H7 (cell line): ENCODE data around the gene SMARCA1. TPM values are rescaled to one million over a fixed set of nuclear protein-coding genes. Genes with fewer than 3 reads are reported as not detected.

ENCODE experiments used
- DNase-seq: peaks from one replicate; pipeline ENCODE4 v3.0.0; 2012
- H3K27me3 ChIP-seq: 2 replicates; pipeline ENCODE4 v1.6.0; 2011; ENCODE audit warnings: mild to moderate bottlenecking, low read length; ENCODE audit not compliant: control insufficient read depth, insufficient read depth
- H3K36me3 ChIP-seq: replicated peaks from 2 replicates; pipeline ENCODE4 v1.5.1; 2011; ENCODE audit warnings: low read length; ENCODE audit not compliant: control insufficient read depth, insufficient read depth
- H3K4me3 ChIP-seq: 2 replicates; pipeline ENCODE4 v1.5.1; 2011; ENCODE audit warnings: low read depth, mild to moderate bottlenecking, control low read depth, low read length, moderate library complexity; ENCODE audit not compliant: insufficient read depth
- total RNA-seq: library from RNA; depleted of rRNA; stranded (reverse); fragments of >200 nt; shearing (Covaris generic); gene quantifications from 2 replicates; pipeline ENCODE4 v1.2.3, GENCODE V29; 2014; rRNA removed

The SMARCA1 gene
- total RNA-seq, 1 experiment from 2014 or later: 56.8 TPM

GRCh38 chrX:129450123-129450522 is 73.2 kb downstream of the SMARCA1 start:
- DNase-seq: no peak
- no peaks in the 10 kb centered on the region; the same call in 1 of the 2 replicates for H3K36me3 ChIP-seq
- no peak overlapping the region for H3K4me3 ChIP-seq
- H3K27me3 ChIP-seq: no peaks in the 10 kb centered on the region

DNA sequence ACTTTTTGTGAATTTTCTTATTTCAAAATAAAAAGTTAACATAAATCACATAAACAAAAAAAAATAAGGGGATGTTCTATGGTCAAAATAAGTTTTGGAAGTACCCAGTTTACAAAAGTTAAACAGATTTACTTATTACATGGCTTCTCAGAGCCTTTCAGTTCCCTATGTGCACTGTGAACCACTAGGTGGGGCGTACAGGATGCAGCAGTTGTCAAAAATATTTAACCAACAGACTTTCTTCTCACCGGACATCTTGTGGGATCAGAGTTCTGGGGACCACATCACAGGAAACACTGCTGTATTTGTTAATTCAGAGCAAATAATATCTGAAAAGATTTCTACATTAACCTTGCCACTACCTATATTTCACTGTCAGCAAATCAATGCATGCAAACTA is 74.1 kb downstream of the SMARCA1 start:
- DNase-seq: no peak
- H3K4me3 ChIP-seq: no peak overlapping the region
- H3K27me3 ChIP-seq: no peaks in the 10 kb centered on the region
- H3K36me3 ChIP-seq: no peaks in the 10 kb centered on the region; the same call in none of the 2 replicates

DNA sequence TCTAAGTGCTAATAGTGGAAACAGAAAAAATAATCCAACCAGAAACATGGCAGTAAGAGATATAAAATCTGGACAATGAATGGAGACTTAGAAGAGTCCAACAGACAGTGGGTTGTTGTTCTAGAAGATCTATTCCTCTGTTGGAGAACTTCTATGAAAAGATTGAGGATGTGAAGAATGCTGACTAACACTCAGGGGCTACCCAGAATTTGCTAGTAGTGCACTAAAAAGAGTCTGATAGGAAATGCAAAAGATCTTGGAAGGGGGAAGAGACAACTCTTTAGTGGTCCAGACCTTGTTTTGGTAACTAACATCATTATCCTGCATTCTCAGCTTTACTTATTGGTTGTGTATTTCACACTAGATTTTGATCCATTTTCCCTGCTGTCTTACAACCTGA is 77.9 kb downstream of the SMARCA1 start:
- no peaks in the 10 kb centered on the region; the same call in none of the 2 replicates for H3K36me3 ChIP-seq
- no peaks in the 10 kb centered on the region for H3K27me3 ChIP-seq
- no peak for DNase-seq
- H3K4me3 ChIP-seq: no peak overlapping the region

DNA sequence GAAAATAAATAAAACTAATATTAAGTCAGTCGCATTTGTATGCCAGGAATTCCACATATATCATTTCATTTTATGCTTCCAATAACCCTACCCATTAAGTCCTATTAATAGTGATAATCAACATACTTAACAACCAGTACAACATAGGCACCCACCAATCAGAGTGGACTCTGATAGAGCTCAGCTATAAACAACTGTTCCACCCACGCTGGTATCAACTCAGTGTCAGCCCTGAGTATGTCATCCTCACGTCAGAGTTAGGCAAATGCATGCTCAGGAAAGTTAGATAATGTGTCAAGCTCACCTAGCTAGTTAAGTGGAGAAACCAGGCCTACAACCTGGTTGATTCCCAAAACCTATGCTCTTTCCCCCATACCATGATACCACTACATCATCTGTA is 89.3 kb downstream of the SMARCA1 start:
- no peak for DNase-seq
- Histone ChIP-seq H3K27me3 (no peaks in the 10 kb centered on the region), H3K4me3 (no peak overlapping the region), H3K36me3 (peaks cover 1% of the 10 kb centered on the region)

- Histone ChIP-seq H3K36me3 (peaks cover 1% of the 10 kb centered on the region), H3K4me3 (no peak overlapping the region), H3K27me3 (no peaks in the 10 kb centered on the region)
- DNase-seq: no peak
Observed at GRCh38 chrX:129433461-129433860, 89.8 kb downstream of the SMARCA1 start.

DNA sequence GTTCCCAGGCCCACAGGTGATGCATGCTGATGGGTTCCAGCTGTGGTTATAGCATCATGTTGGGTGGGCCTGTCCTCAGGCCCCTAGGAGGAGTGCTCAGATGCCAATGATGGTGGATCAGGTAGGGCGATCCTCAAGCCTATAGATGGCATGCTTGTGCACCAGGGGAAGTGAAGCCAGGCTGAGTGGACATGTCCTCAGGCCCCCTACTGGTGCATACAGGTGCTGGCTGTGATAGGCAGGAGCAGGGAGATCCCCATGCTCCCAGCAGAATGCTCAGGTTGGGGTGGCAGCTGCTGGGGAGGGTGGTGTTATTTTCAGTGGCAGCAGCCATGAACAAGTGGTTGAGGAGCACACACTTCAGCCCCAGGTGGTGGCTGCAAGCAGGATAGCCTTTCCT is 96.0 kb downstream of the SMARCA1 start:
- no peak overlapping the region for H3K4me3 ChIP-seq
- H3K27me3 ChIP-seq: no peaks in the 10 kb centered on the region
- DNase-seq: no peak
- H3K36me3 ChIP-seq: peaks cover 5% of the 10 kb centered on the region

GRCh38 chrX:129423191-129423590 is 100.1 kb downstream of the SMARCA1 start:
- H3K4me3 ChIP-seq: no peak overlapping the region
- H3K36me3 ChIP-seq: peaks cover 5% of the 10 kb centered on the region
- no peaks in the 10 kb centered on the region for H3K27me3 ChIP-seq
- no peak for DNase-seq

DNA sequence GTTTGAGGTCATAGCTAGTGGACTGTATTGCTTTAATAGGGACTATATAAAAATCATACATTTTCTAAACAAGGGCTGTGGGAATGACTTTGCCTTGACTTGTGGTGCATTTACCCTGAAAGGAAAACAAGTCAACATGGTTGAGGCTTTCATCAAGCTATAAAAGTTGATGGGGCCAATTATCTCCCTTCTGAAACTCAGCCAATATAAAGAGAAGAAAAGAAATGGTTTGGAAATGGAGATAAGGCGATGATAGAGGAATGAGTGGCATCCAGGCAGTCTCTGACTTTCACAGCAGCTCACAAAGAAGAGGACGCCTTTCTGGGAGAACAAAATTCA is 118.7 kb downstream of the SMARCA1 start:
- Histone ChIP-seq H3K36me3 (no peaks in the 10 kb centered on the region), H3K27me3 (no peaks in the 10 kb centered on the region), H3K4me3 (no peak overlapping the region)
- DNase-seq: no peak

DNA sequence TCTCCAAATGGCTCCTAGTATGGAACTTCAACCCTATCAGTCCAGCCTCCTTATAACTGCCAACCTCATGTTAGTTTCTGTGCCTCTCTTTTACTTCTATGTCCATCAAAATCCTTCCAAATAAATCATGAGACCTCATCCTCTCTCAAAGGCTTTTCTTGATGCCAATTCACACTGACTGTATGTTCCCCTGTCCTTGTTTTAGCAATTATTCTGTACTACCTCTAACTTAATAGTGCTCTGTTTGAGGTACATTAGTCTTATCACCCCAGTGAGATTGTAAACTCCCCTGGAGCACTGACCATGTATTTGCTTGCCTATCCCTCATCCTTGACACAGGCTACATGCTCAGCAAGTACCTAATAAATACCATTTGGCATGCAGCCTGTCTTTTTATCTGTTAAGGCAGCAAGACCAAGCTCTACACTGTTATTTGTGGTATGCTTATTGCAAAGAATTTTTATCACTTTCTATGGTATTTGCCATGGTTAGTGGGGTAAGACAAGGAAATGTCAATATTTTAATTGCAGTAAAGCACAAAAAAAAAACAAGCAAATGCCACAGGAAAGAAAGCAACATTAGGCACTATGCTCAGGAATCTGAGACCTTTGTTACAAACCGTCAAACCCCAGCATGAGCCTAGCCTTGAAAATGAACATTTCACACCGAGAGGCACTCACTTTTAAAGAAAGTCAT is 119.2 kb downstream of the SMARCA1 start:
- no peak overlapping the region for H3K4me3 ChIP-seq
- H3K27me3 ChIP-seq: no peaks in the 10 kb centered on the region
- no peaks in the 10 kb centered on the region for H3K36me3 ChIP-seq
- DNase-seq: no peak

Other genes starting within 250 kb of the SMARCA1 start
- 22.4 and 27.1 TPM in 2 replicates for gene OCRL, start 16.8 kb upstream of the SMARCA1 start, total RNA-seq
- gene APLN, start 131.5 kb upstream of the SMARCA1 start, total RNA-seq: 0.38 and 0.44 TPM in 2 replicates
- gene XPNPEP2, start 215.5 kb upstream of the SMARCA1 start, total RNA-seq: 0.10 and 0.52 TPM in 2 replicates